ENCODE results near the gene PLXNB2. TPM values are rescaled to one million over a fixed set of nuclear protein-coding genes. Genes with fewer than 3 reads are reported as not detected.

Gene PLXNB2
- total and polyA plus RNA-seq, 11 donors = 35.1 to 139 (median 53.0) TPM

- TF ChIP-seq CTCF (IDR thresholded peaks at IDR 0.05) (no peak), POLR2A (IDR thresholded peaks at IDR 0.05) (no peak)
- H3K4me1 ChIP-seq = peaks cover 0 to 20% (median 1%) of the 10 kb centered on the region in 12 donors
- H3K4me3 ChIP-seq = no peak overlapping the region
- DNase-seq (peak in 1 of 5 donors; percentile 14), ATAC-seq (no peak)
- no peak overlapping the region for H3K27ac ChIP-seq
- H3K27me3 ChIP-seq = no peaks in the 10 kb centered on the region
- H3K36me3 ChIP-seq = no peaks in the 10 kb centered on the region
- no peaks in the 10 kb centered on the region for H3K9me3 ChIP-seq
- 88 to 94% (median 92%) methylated on average over 12 to 18 of the region's 18 CpGs for WGBS, 4 donors
- intact Hi-C loops (cut with DNase I) = no loop called here
Measured at GRCh38 chr22:50315289-50316113, 8.1 kb upstream of the PLXNB2 start.

GRCh38 chr22:50314455-50315288 is 7.2 kb upstream of the PLXNB2 start:
- Histone ChIP-seq H3K27ac (peak overlapping the region in 1 of 12 donors; percentile 71), H3K9me3 (no peaks in the 10 kb centered on the region), H3K27me3 (no peaks in the 10 kb centered on the region), H3K36me3 (no peaks in the 10 kb centered on the region), H3K4me1 (peaks cover 0 to 23% (median 4%) of the 10 kb centered on the region in 12 donors), H3K4me3 (peak overlapping the region in 7 of 12 donors; percentile 1 to 50 (median 14))
- DNase-seq = peak in 4 of 5 donors; percentile 43 to 86 (median 56)
- TF ChIP-seq POLR2A (IDR thresholded peaks at IDR 0.05) = no peak
- no peak for TF ChIP-seq CTCF (IDR thresholded peaks at IDR 0.05)
- whole genome bisulfite sequencing, 4 donors = 59 to 70% (median 60%) methylated on average over 11 to 33 of the region's 33 CpGs
- intact Hi-C loops (cut with DNase I) = no loop called here
- peak in 3 of 4 donors; percentile 51 to 74 (median 62) for ATAC-seq

GRCh38 chr22:50314081-50314454 is 6.6 kb upstream of the PLXNB2 start:
- DNase-seq = no peak
- no peak for TF ChIP-seq CTCF (IDR thresholded peaks at IDR 0.05)
- no peak for TF ChIP-seq POLR2A (IDR thresholded peaks at IDR 0.05)
- ATAC-seq = no peak
- WGBS, 4 donors = 29 to 72% (median 69%) methylated on average over 4 to 14 of the region's 14 CpGs
- no peaks in the 10 kb centered on the region for H3K9me3 ChIP-seq
- H3K27me3 ChIP-seq = no peaks in the 10 kb centered on the region
- peak overlapping the region in 6 of 12 donors; percentile 1 to 50 (median 16) for H3K4me3 ChIP-seq
- H3K27ac ChIP-seq = peak overlapping the region in 1 of 12 donors; percentile 71
- peaks cover 0 to 29% (median 9%) of the 10 kb centered on the region in 12 donors for H3K4me1 ChIP-seq
- intact Hi-C loops (cut with DNase I) = no loop called here
- H3K36me3 ChIP-seq = no peaks in the 10 kb centered on the region

GRCh38 chr22:50313600-50313999 is 6.2 kb upstream of the PLXNB2 start:
- TF ChIP-seq POLR2A (IDR thresholded peaks at IDR 0.05) = no peak
- TF ChIP-seq CTCF (IDR thresholded peaks at IDR 0.05) = no peak
- no peak for ATAC-seq
- Histone ChIP-seq H3K4me1 (peaks cover 0 to 34% (median 13%) of the 10 kb centered on the region in 12 donors), H3K4me3 (no peak overlapping the region), H3K9me3 (no peaks in the 10 kb centered on the region), H3K36me3 (no peaks in the 10 kb centered on the region), H3K27ac (no peak overlapping the region), H3K27me3 (no peaks in the 10 kb centered on the region)
- intact Hi-C loops (cut with DNase I) = no loop called here
- DNase-seq = no peak
- 87 to 91% (median 91%) methylated on average over 8 to 17 of the region's 17 CpGs; no CpG with 5 or more reads in 1 of the 4 donors for WGBS, 4 donors

Data from heart left ventricle (tissue), 16 donors.